ENCODE results near the gene AKAP1.
A peak's percentile ranks its signal among the peaks of the same experiment; 100 is the strongest.

Gene AKAP1

GRCh38 chr17:57084802-57085447, at the start of gene AKAP1:
AKAP1 (plus strand) TSS chr17:57085246; CDS start chr17:57105465, 20,219 bp downstream.
- DNase-seq: peak; percentile 90

GRCh38 chr17:57035971-57036481, 49.0 kb upstream of the AKAP1 start:
- DNase-seq: no peak

- DNase-seq: no peak
Measured at GRCh38 chr17:57037411-57037810, 47.6 kb upstream of the AKAP1 start.

GRCh38 chr17:57038486-57038885, 46.6 kb upstream of the AKAP1 start:
- DNase-seq: no peak

GRCh38 chr17:57040571-57040970, 44.5 kb upstream of the AKAP1 start:
- DNase-seq: no peak

GRCh38 chr17:57043276-57043675, 41.8 kb upstream of the AKAP1 start:
- DNase-seq: no peak

GRCh38 chr17:57044976-57045867, 39.8 kb upstream of the AKAP1 start:
- peak; percentile 6 for DNase-seq

- DNase-seq: no peak
Measured at GRCh38 chr17:57045868-57046704, 39.0 kb upstream of the AKAP1 start.

GRCh38 chr17:57046749-57047148, 38.3 kb upstream of the AKAP1 start:
- peak; percentile 10 for DNase-seq

GRCh38 chr17:57048096-57048495, 37.0 kb upstream of the AKAP1 start:
- no peak for DNase-seq

- DNase-seq: no peak
Measured at GRCh38 chr17:57050306-57050705, 34.7 kb upstream of the AKAP1 start.

- no peak for DNase-seq
Measured at GRCh38 chr17:57051886-57052361, 33.1 kb upstream of the AKAP1 start.

- no peak for DNase-seq
Measured at GRCh38 chr17:57062865-57063264, 22.2 kb upstream of the AKAP1 start.

- no peak for DNase-seq
Measured at GRCh38 chr17:57067162-57067561, 17.9 kb upstream of the AKAP1 start.

- no peak for DNase-seq
Measured at GRCh38 chr17:57067781-57068180, 17.3 kb upstream of the AKAP1 start.

GRCh38 chr17:57068222-57068658, 16.8 kb upstream of the AKAP1 start:
- no peak for DNase-seq

- no peak for DNase-seq
Measured at GRCh38 chr17:57068707-57069106, 16.3 kb upstream of the AKAP1 start.

- DNase-seq: no peak
Measured at GRCh38 chr17:57071991-57072944, 12.8 kb upstream of the AKAP1 start.

- no peak for DNase-seq
Measured at GRCh38 chr17:57073626-57074025, 11.4 kb upstream of the AKAP1 start.

- no peak for DNase-seq
Measured at GRCh38 chr17:57075193-57075592, 9.9 kb upstream of the AKAP1 start.

- no peak for DNase-seq
Measured at GRCh38 chr17:57075785-57076184, 9.3 kb upstream of the AKAP1 start.

- DNase-seq: no peak
Measured at GRCh38 chr17:57077000-57077399, 8.0 kb upstream of the AKAP1 start.

All from MV-4-11 (cell line).